H1 (cell line): ENCODE measurements around the gene FCAMR. TPM values are rescaled to one million over a fixed set of nuclear protein-coding genes. Genes with fewer than 3 reads are reported as not detected.

Experiments used
- CTCF ChIA-PET: fragments of 300-600 bp; sonication (Branson Sonifier 250); formaldehyde crosslinking; loops from one replicate; lab custom pipeline; 2021; ENCODE audit not compliant: partially characterized antibody; lab: Charles Lee
- POLR2A ChIA-PET: fragments of 300-600 bp; sonication (Branson Sonifier 250); formaldehyde crosslinking; loops from one replicate; lab custom pipeline; 2021; ENCODE audit warnings: inconsistent platforms; ENCODE audit not compliant: partially characterized antibody; lab: Charles Lee
- DNase-seq, 2 experiments: peaks; one replicate each; pipeline versions ENCODE4 v3.0.0 to v3.0.0-alpha.2; 2010 to 2022; ENCODE audit warnings: low spot score in 2 of 2, low read depth in 1 of 2, mixed read lengths in 1 of 2
- FAIRE-seq: peaks from 2 replicates; lab custom pipeline; 2011; peaks lifted over from hg19 to GRCh38; lab: Jason Lieb, UNC
- H2AFZ ChIP-seq: 2 replicates; pipeline ENCODE4 v1.8.1; 2012; ENCODE audit warnings: low read length, inconsistent platforms
- H2AK5ac ChIP-seq: 2 replicates; pipeline ENCODE4 v1.6.1; 2013; ENCODE audit warnings: low read depth, low read length
- H2BK120ac ChIP-seq: replicated peaks from 2 replicates; pipeline ENCODE3; 2013; ENCODE audit warnings: low read depth, low read length, inconsistent platforms
- H2BK12ac ChIP-seq: 2 replicates; pipeline ENCODE4 v1.6.1; 2013; ENCODE audit warnings: low read depth, low read length
- H2BK15ac ChIP-seq: 2 replicates; pipeline ENCODE4 v1.6.1; 2013; ENCODE audit warnings: low read length
- H2BK20ac ChIP-seq: 2 replicates; pipeline ENCODE4 v1.6.1; 2013; ENCODE audit warnings: low read length
- H2BK5ac ChIP-seq: 2 replicates; pipeline ENCODE4 v1.6.1; 2013; ENCODE audit warnings: low read depth, low read length
- H3K14ac ChIP-seq: 2 replicates; pipeline ENCODE4 v1.6.1; 2013; ENCODE audit warnings: inconsistent platforms; ENCODE audit not compliant: insufficient read length
- H3K18ac ChIP-seq: 2 replicates; pipeline ENCODE4 v1.6.1; 2013; ENCODE audit warnings: low read length; ENCODE audit errors: extremely low read depth
- H3K23ac ChIP-seq: 2 replicates; pipeline ENCODE4 v1.6.1; 2013; ENCODE audit warnings: inconsistent platforms; ENCODE audit not compliant: insufficient read length
- H3K23me2 ChIP-seq: 2 replicates; pipeline ENCODE4 v1.6.1; 2013; ENCODE audit warnings: low read depth, low read length
- H3K27ac ChIP-seq: 2 replicates; pipeline ENCODE4 v1.6.1; 2011; ENCODE audit warnings: low read depth, low read length, inconsistent platforms
- H3K27me3 ChIP-seq, 4 experiments: replicated peaks in 1 of 4; 1 replicate in 1 of 4; 2 replicates in 3 of 4; pipeline versions ENCODE4 v1.6.1 to v1.8.1; 2011 to 2013; ENCODE audit warnings: low read length in 3 of 4, mild to moderate bottlenecking in 3 of 4, inconsistent platforms in 2 of 4, mixed read lengths in 2 of 4, moderate library complexity in 1 of 4; ENCODE audit not compliant: control insufficient read depth in 3 of 4, insufficient read depth in 3 of 4; ENCODE audit errors: extremely low read depth in 1 of 4
- H3K36me3 ChIP-seq, 4 experiments: 2 replicates each; pipeline versions ENCODE4 v1.6.1 to v1.8.1; 2011 to 2013; ENCODE audit warnings: mild to moderate bottlenecking in 4 of 4, low read length in 3 of 4, moderate library complexity in 2 of 4, control low read depth in 1 of 4, inconsistent platforms in 1 of 4; ENCODE audit not compliant: insufficient read depth in 4 of 4, control insufficient read depth in 2 of 4
- H3K4ac ChIP-seq: replicated peaks from 2 replicates; pipeline ENCODE3; 2013; ENCODE audit warnings: low read length, low read depth, mixed read lengths, inconsistent platforms; ENCODE audit not compliant: insufficient read length
- H3K4me1 ChIP-seq, 4 experiments: replicated peaks in 1 of 4; 1 replicate in 1 of 4; 2 replicates in 3 of 4; pipeline versions ENCODE4 v1.6.1 to v1.8.1; 2011 to 2013; ENCODE audit warnings: low read length in 3 of 4, inconsistent platforms in 2 of 4, mixed read lengths in 1 of 4; ENCODE audit not compliant: insufficient read depth in 4 of 4, control insufficient read depth in 3 of 4
- H3K4me2 ChIP-seq, 2 experiments: 2 replicates each; pipeline versions ENCODE4 v1.6.1 to v1.8.1; 2011 to 2013; ENCODE audit warnings: low read depth in 2 of 2, low read length in 2 of 2, control low read depth in 1 of 2, inconsistent platforms in 1 of 2, mild to moderate bottlenecking in 1 of 2; ENCODE audit not compliant: insufficient read depth in 1 of 2
- H3K4me3 ChIP-seq, 4 experiments: fragments of 200-600, 300-600 bp in 1 of 4; sonication (generic), shearing (Covaris generic), sonication (Bioruptor Twin) in 1 of 4; 2 replicates each; pipeline versions ENCODE4 v1.5.1 to v1.8.1; 2011 to 2016; ENCODE audit warnings: low read length in 4 of 4, low read depth in 3 of 4, control low read depth in 2 of 4, inconsistent platforms in 2 of 4, mild to moderate bottlenecking in 2 of 4, mixed read lengths in 1 of 4, moderate library complexity in 1 of 4; ENCODE audit not compliant: insufficient read depth in 2 of 4; ENCODE audit errors: extremely low read depth in 1 of 4
- H3K56ac ChIP-seq: replicated peaks from 2 replicates; pipeline ENCODE3; 2013; ENCODE audit warnings: low read depth, mild to moderate bottlenecking, mixed read lengths, low read length, inconsistent platforms; ENCODE audit not compliant: insufficient read length
- H3K79me1 ChIP-seq: 2 replicates; pipeline ENCODE4 v1.6.1; 2013; ENCODE audit warnings: low read depth, low read length, control low read depth
- H3K79me2 ChIP-seq, 2 experiments: 2 replicates each; pipeline versions ENCODE4 v1.6.1 to v1.8.1; 2012 to 2013; ENCODE audit warnings: low read length in 2 of 2, mild to moderate bottlenecking in 2 of 2, inconsistent platforms in 1 of 2; ENCODE audit not compliant: insufficient read depth in 2 of 2, control insufficient read depth in 1 of 2
- H3K9ac ChIP-seq, 4 experiments: replicated peaks in 1 of 4; 1 replicate in 1 of 4; 2 replicates in 3 of 4; pipeline versions ENCODE4 v1.6.1 to v1.8.1; 2011 to 2013; ENCODE audit warnings: low read depth in 3 of 4, low read length in 3 of 4, control low read depth in 2 of 4, mild to moderate bottlenecking in 2 of 4, moderate library complexity in 2 of 4, inconsistent platforms in 1 of 4; ENCODE audit errors: extremely low read depth in 1 of 4
- H3K9me3 ChIP-seq, 2 experiments: 2 replicates each; pipeline versions ENCODE4 v1.6.1 to v1.8.1; 2012 to 2013; ENCODE audit warnings: mild to moderate bottlenecking in 2 of 2, moderate library complexity in 2 of 2, control low read depth in 1 of 2, inconsistent platforms in 1 of 2, low read depth in 1 of 2, low read length in 1 of 2, mixed read lengths in 1 of 2; ENCODE audit not compliant: insufficient read depth in 2 of 2
- H4K20me1 ChIP-seq, 2 experiments: replicated peaks in 1 of 2; 2 replicates each; pipeline versions ENCODE3 to v1.8.1; 2011 to 2013; ENCODE audit warnings: inconsistent platforms in 2 of 2, low read length in 2 of 2, mild to moderate bottlenecking in 1 of 2; ENCODE audit not compliant: insufficient read depth in 2 of 2, control insufficient read depth in 1 of 2
- H4K5ac ChIP-seq: 2 replicates; pipeline ENCODE4 v1.6.1; 2013; ENCODE audit warnings: low read length, low read depth, mixed read lengths, inconsistent platforms; ENCODE audit not compliant: insufficient read length
- H4K8ac ChIP-seq: 2 replicates; pipeline ENCODE4 v1.8.0; 2013; ENCODE audit warnings: mild to moderate bottlenecking, moderate library complexity, low read length, inconsistent platforms; ENCODE audit not compliant: insufficient read depth; ENCODE audit errors: extremely low read depth
- H4K91ac ChIP-seq: replicated peaks from 2 replicates; pipeline ENCODE3; 2013; ENCODE audit warnings: low read length, mixed read lengths, inconsistent platforms; ENCODE audit not compliant: insufficient read length
- CTCF ChIP-seq, 3 experiments: IDR thresholded peaks; 1 replicate in 2 of 3; 2 replicates in 1 of 3; pipeline versions ENCODE4 v1.5.1 to v1.6.1; 2011; ENCODE audit warnings: low read length in 3 of 3, mild to moderate bottlenecking in 3 of 3, inconsistent platforms in 2 of 3, low read depth in 1 of 3, moderate library complexity in 1 of 3; ENCODE audit not compliant: insufficient read depth in 1 of 3; ENCODE audit errors: control extremely low read depth in 1 of 3
- E2F6 ChIP-seq: IDR thresholded peaks from 2 replicates; pipeline ENCODE4 v1.6.1; 2012; ENCODE audit warnings: inconsistent platforms
- EP300 ChIP-seq, 2 experiments: IDR thresholded peaks; 1 replicate in 1 of 2; 2 replicates in 1 of 2; pipeline ENCODE4 v1.6.1; 2011 to 2012; ENCODE audit warnings: low read depth in 2 of 2, low read length in 2 of 2, mild to moderate bottlenecking in 2 of 2, borderline replicate concordance in 1 of 2, inconsistent platforms in 1 of 2, moderate library complexity in 1 of 2
- MAX ChIP-seq: IDR thresholded peaks from 2 replicates; pipeline ENCODE4 v1.6.1; 2012; ENCODE audit warnings: inconsistent platforms
- NRF1 ChIP-seq: IDR thresholded peaks from 2 replicates; pipeline ENCODE4 v1.6.1; 2011; ENCODE audit warnings: mild to moderate bottlenecking, low read depth, low read length, improper control_type of control experiment
- RAD21 ChIP-seq, 2 experiments: IDR thresholded peaks in 1 of 2; conservative IDR thresholded peaks in 1 of 2; 2 replicates each; pipeline ENCODE4 v1.6.1; 2011; ENCODE audit warnings: low read depth in 2 of 2, low read length in 2 of 2, improper control_type of control experiment in 1 of 2, inconsistent platforms in 1 of 2, mild to moderate bottlenecking in 1 of 2, moderate library complexity in 1 of 2
- RFX5 ChIP-seq: IDR thresholded peaks from 2 replicates; pipeline ENCODE4 v1.6.1; 2011; ENCODE audit warnings: low read depth, low read length, improper control_type of control experiment, borderline replicate concordance
- TEAD4 ChIP-seq: IDR thresholded peaks from 2 replicates; pipeline ENCODE4 v1.6.1; 2012; ENCODE audit warnings: low read depth, low read length, inconsistent platforms, mixed read lengths
- WGBS, 2 experiments: shearing (Covaris generic) in 1 of 2; methylation state at CpG; one replicate each; pipeline versions ENCODE4 v1.1.6 to v1.1.7; 2013 to 2015; ENCODE audit warnings: low lambda C conversion rate in 2 of 2, mixed read lengths in 2 of 2, inconsistent platforms in 1 of 2, low coverage in 1 of 2, missing lambda C conversion rate in 1 of 2; ENCODE audit not compliant: insufficient replicate concordance in 2 of 2, insufficient coverage in 1 of 2, insufficient read length in 1 of 2; ENCODE audit errors: extremely low coverage in 1 of 2, missing lambda C conversion rate in 1 of 2; 5-methylcytosine and 5-hydroxymethylcytosine counted together
- polyA plus RNA-seq, 7 experiments: library from polyadenylated mRNA; depleted of rRNA in 3 of 7; stranded (reverse) in 5 of 7; unstranded in 2 of 7; fragments of >200 nt in 5 of 7; fragments of 200-250 nt in 2 of 7; gene quantifications; 1 replicate in 5 of 7; 2 replicates in 1 of 7; 4 replicates in 1 of 7; pipeline versions ENCODE4 v1.2.1 to v1.2.3, GENCODE V29; 2011 to 2013; ENCODE audit warnings: missing spikeins in 2 of 7, mixed read lengths in 2 of 7
- total RNA-seq: library from RNA; stranded (reverse); fragmentation: NEBNext Ultra II Directional; extraction: Animal tissue kit (Norgen Biotek cat#: 25700); gene quantifications from 2 replicates; pipeline ENCODE4 v1.2.1, GENCODE V29; 2021

Gene FCAMR
- total and polyA plus RNA-seq, 2 of the 8 experiments (the other 6 are each of a cell fraction or from before 2014, with no cell fraction given) = not detected

- Histone ChIP-seq H3K23ac (no peak overlapping the region), H3K4ac (no peak overlapping the region), H2BK20ac (no peak overlapping the region), H3K56ac (no peak overlapping the region), H4K91ac (no peak overlapping the region), H3K36me3 (no peaks in the 10 kb centered on the region), H4K5ac (no peak overlapping the region), H3K4me2 (no peak overlapping the region), H3K79me1 (no peaks in the 10 kb centered on the region), H3K79me2 (no peaks in the 10 kb centered on the region), H3K18ac (no peak overlapping the region), H2BK120ac (no peak overlapping the region), H2BK5ac (no peak overlapping the region), H4K8ac (no peak overlapping the region), H2AK5ac (no peak overlapping the region), H2BK15ac (no peak overlapping the region), H4K20me1 (no peaks in the 10 kb centered on the region), H3K9ac (no peak overlapping the region), H3K14ac (no peak overlapping the region), H3K9me3 (no peaks in the 10 kb centered on the region), H3K23me2 (no peaks in the 10 kb centered on the region), H3K27ac (no peak overlapping the region), H2AFZ (no peak overlapping the region), H3K4me1 (no peaks in the 10 kb centered on the region), H3K4me3 (no peak overlapping the region), H3K27me3 (no peaks in the 10 kb centered on the region), H2BK12ac (no peak overlapping the region)
- FAIRE-seq (no peak), DNase-seq (no peak)
- 93% methylated on average over 6 of the region's 6 CpGs; no CpG with 5 or more reads in 1 of the 2 experiments for WGBS, 2 experiments
- CTCF ChIA-PET = interaction anchor here (1.0 to 4.1 kb wide), 5 partner anchors 9 to 349 kb away, joined by 3 to 22 read pairs (median 3); no protein-coding TSS in a partner anchor
- POLR2A ChIA-PET = no interaction called here
- TF ChIP-seq RAD21 (IDR thresholded peaks at IDR 0.05 in 1 of 2, conservative IDR thresholded peaks at IDR 0.05 in 1 of 2; ENCODE audit: low read depth in 2 of 2, low read length in 2 of 2) (no peak), CTCF (IDR thresholded peaks at IDR 0.05; ENCODE audit: control extremely low read depth in 1 of 3, insufficient read depth in 1 of 3, low read depth in 1 of 3, low read length in 3 of 3) (no peak), E2F6 (no peak), RFX5 (no peak), TEAD4 (no peak), NRF1 (no peak), EP300 (IDR thresholded peaks at IDR 0.05; ENCODE audit: borderline replicate concordance in 1 of 2, low read depth in 2 of 2, low read length in 2 of 2) (no peak), MAX (no peak)
These were observed 43.2 kb upstream of the FCAMR start for GRCh38 chr1:207013321-207014085.
